Heart right ventricle (tissue), 16 donors: Measurements from ENCODE around the gene SLC9A5. TPM values are rescaled to one million over a fixed set of nuclear protein-coding genes. Genes with fewer than 3 reads are reported as not detected.

Experiments used
- ATAC-seq, 8 donors: fragments of 200-7000 bp; cut with Tn5 transposase; one replicate each; pipeline ENCODE4 v1.9.1; 2020; ENCODE audit warnings: mild to moderate bottlenecking in 8 of 8, moderate library complexity in 8 of 8, moderate number of reproducible peaks in 1 of 8
- DNase-seq, 2 donors: peaks; one replicate each; pipeline ENCODE4 v3.0.0-alpha.2; 2020
- H3K27ac ChIP-seq, 10 donors: fragments of 200-600 bp; sonication (generic) in 2 of 10; one replicate each; pipeline versions ENCODE4 v1.5.0 to v1.8.0; 2020 to 2022; ENCODE audit warnings: mild to moderate bottlenecking in 3 of 10
- H3K27me3 ChIP-seq, 7 donors: fragments of 200-600 bp; one replicate each; pipeline ENCODE4 v1.8.0; 2021 to 2022; ENCODE audit warnings: mild to moderate bottlenecking in 2 of 7
- H3K36me3 ChIP-seq, 9 donors: fragments of 200-600 bp; sonication (generic) in 1 of 9; one replicate each; pipeline versions ENCODE4 v1.5.0 to v1.8.0; 2020 to 2022; ENCODE audit warnings: mild to moderate bottlenecking in 2 of 9
- H3K4me1 ChIP-seq, 9 donors: fragments of 200-600 bp; sonication (generic) in 1 of 9; one replicate each; pipeline versions ENCODE4 v1.5.0 to v1.8.0; 2020 to 2022; ENCODE audit warnings: mild to moderate bottlenecking in 4 of 9
- H3K4me3 ChIP-seq, 10 donors: fragments of 200-600 bp; sonication (generic) in 2 of 10; one replicate each; pipeline versions ENCODE4 v1.5.0 to v1.8.0; 2020 to 2022; ENCODE audit warnings: mild to moderate bottlenecking in 7 of 10, moderate library complexity in 2 of 10
- H3K9me3 ChIP-seq, 11 donors: fragments of 200-600 bp in 10 of 11; sonication (generic) in 2 of 11; one replicate each; pipeline versions ENCODE4 v1.5.0 to v1.8.0; 2013 to 2022; ENCODE audit warnings: mild to moderate bottlenecking in 2 of 11, control low read depth in 1 of 11, moderate library complexity in 1 of 11
- CTCF ChIP-seq, 9 donors: fragments of 200-600 bp; sonication (generic) in 2 of 9; IDR thresholded peaks; one replicate each; pipeline versions ENCODE4 v1.5.0 to v1.8.0; 2021 to 2022; ENCODE audit warnings: antibody characterized with exemption in 9 of 9, mild to moderate bottlenecking in 5 of 9, moderate library complexity in 1 of 9
- WGBS, 2 donors: extraction: QIAGEN DNeasy Blood & Tissue Kit; methylation state at CpG; one replicate each; pipeline ENCODE4 v1.1.7; 2013; ENCODE audit warnings: inconsistent platforms in 1 of 2; 5-methylcytosine and 5-hydroxymethylcytosine counted together
- intact Hi-C, 10 donors: fragments of 100-400 bp; cut with DNase I; formaldehyde crosslinking; loops; one replicate each; pipeline versions ENCODE4 v1.11.1 to v1.14.2; 2022
- polyA plus RNA-seq, 2 donors: library from polyadenylated mRNA; stranded (reverse); fragments of 200-250 nt; gene quantifications; one replicate each; pipeline ENCODE4 v1.2.3, GENCODE V29; 2013
- total RNA-seq, 10 donors: library from RNA; stranded (reverse); fragmentation: NEBNext Ultra II Directional in 3 of 10; extraction: Animal tissue kit (Norgen Biotek cat#: 25700) in 3 of 10; gene quantifications; one replicate each; pipeline versions ENCODE4 v1.2.1 to v1.2.4, GENCODE V29; 2021 to 2023
- donor health status: Arrhythmogenic right ventricular cardiomyopathy.
- donor health status: ischemic (EF 13 %, LVEDD 7.1; RV severe dilation, severe dysfunction).
- donor health status: healthy with polysubstance abuse.
- donor health status: DM: no; HTN: yes; CAD: no.
- donor health status: DM: no; HTN: no; CAD: no.
- donor health status: ischemic (EF 25% LVEDD 6.9; RV normal size, moderate dysfunction).
- donor health status: ischemic (EF 25% LVEDD 5.7; RV mildly dilated, moderate dysfunction).
- donor health status: healthy.
- donor health status: DM: yes; HTN: yes; CAD: no.
- donor health status: Ischemic cardiomyopathy.
- donor health status: ischemic (EF 35%, LVEDD 5.7; RV mildly dilated, moderate dysfunction).
- donor health status: nonischemic (EF 11% LVEDD 7.7; RV severe dilation, severe dysfunction).
- donor health status: DM: yes; HTN: yes; CAD: no.
- donor health status: PGD.
- donor health status: ischemic (EF 29% LVEDD 5.4; RV normal size, mild dysfunction).
- donor health status: nonischemic (EF 23%, LVEDD 6.1; RV moderate dilation, normal function).

Gene SLC9A5
- total and polyA plus RNA-seq, 12 donors, result 0.26 to 2.4 (median 1.0) TPM

- 95 to 96% methylated on average over 10 of the region's 10 CpGs for WGBS, 2 donors
- H3K27ac ChIP-seq, result no peak overlapping the region
- no peaks in the 10 kb centered on the region for H3K27me3 ChIP-seq
- H3K4me1 ChIP-seq, result peaks cover 0 to 21% (median 8%) of the 10 kb centered on the region in 9 donors
- DNase-seq, result no peak
- intact Hi-C loops, result loop anchor here in 1 of 10 donors (10.0 kb wide), 1 partner anchor 112 kb away; the partner anchor contains the start of gene TPPP3
- H3K4me3 ChIP-seq, result no peak overlapping the region
- TF ChIP-seq CTCF (IDR thresholded peaks at IDR 0.05), result no peak
- no peak for ATAC-seq
- H3K9me3 ChIP-seq, result no peaks in the 10 kb centered on the region
- H3K36me3 ChIP-seq, result no peaks in the 10 kb centered on the region
Measured at GRCh38 chr16:67282447-67282805, 33.6 kb downstream of the SLC9A5 start.

GRCh38 chr16:67283039-67283825, 34.5 kb downstream of the SLC9A5 start:
- H3K27me3 ChIP-seq, result no peaks in the 10 kb centered on the region
- H3K9me3 ChIP-seq, result no peaks in the 10 kb centered on the region
- no peak for TF ChIP-seq CTCF (IDR thresholded peaks at IDR 0.05)
- no peak overlapping the region for H3K27ac ChIP-seq
- intact Hi-C loops, result loop anchor here in 1 of 10 donors (10.0 kb wide), 1 partner anchor 112 kb away; the partner anchor contains the start of gene TPPP3
- no peak for DNase-seq
- peaks cover 0 to 13% (median 7%) of the 10 kb centered on the region in 9 donors for H3K4me1 ChIP-seq
- H3K36me3 ChIP-seq, result no peaks in the 10 kb centered on the region
- no peak for ATAC-seq
- no peak overlapping the region for H3K4me3 ChIP-seq
- WGBS, 2 donors, result 90 to 93% methylated on average over 7 of the region's 7 CpGs

GRCh38 chr16:67283826-67284555, 35.2 kb downstream of the SLC9A5 start:
- ATAC-seq (no peak), DNase-seq (no peak)
- Histone ChIP-seq H3K27me3 (no peaks in the 10 kb centered on the region), H3K4me1 (peaks cover 0 to 6% (median 0%) of the 10 kb centered on the region in 9 donors), H3K4me3 (no peak overlapping the region), H3K27ac (no peak overlapping the region), H3K9me3 (no peaks in the 10 kb centered on the region), H3K36me3 (no peaks in the 10 kb centered on the region)
- no peak for TF ChIP-seq CTCF (IDR thresholded peaks at IDR 0.05)
- 91 to 93% methylated on average over 21 of the region's 21 CpGs for WGBS, 2 donors
- intact Hi-C loops, result loop anchor here in 1 of 10 donors (10.0 kb wide), 1 partner anchor 111 kb away; the partner anchor contains the start of gene TPPP3
